Measurements from ENCODE around the gene RGS6. TPM values are rescaled to one million over a fixed set of nuclear protein-coding genes. Genes with fewer than 3 reads are reported as not detected.

Gene RGS6
- total RNA-seq, 1 donor from 2014 or later = 4.9 TPM

DNA sequence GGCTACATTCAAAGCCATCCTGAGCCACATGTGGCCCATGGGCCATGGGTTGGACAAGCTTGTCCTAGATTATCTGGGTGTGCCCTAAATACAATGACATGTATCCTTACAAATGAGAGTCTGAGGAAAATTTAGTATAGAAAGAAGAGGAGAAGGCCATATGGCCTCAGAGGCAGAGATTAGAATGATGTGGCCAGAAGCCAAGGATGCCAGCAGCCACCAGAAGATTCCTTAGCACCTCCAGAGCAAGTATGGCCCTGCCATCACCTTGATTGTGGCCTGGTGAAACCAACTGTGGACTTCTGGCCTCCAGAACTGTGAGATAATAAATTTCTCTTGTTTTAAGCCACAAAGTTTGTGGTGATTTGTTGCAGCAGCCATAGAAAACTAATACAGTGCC lies 436.9 kb downstream of the RGS6 start:
- DNase-seq (ENCODE audit: low spot score in 2 of 2) (no peak), FAIRE-seq (no peak)

DNA sequence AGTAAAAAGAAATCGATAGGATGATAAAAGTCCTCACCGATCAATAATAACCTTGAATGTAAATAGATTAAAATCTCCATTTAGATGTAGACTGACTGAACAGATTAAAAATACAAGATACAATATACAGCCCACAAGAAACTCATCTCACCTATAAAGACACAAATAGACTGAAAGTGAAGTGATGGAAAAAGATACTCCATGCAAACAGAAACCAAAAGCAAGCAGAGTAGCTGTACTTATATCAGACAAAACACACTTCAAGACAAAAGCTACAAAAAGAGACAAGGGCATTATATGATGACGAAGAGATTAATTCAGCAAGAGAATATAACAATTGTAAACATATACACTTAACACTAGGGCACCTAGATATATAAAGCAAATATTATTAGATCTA lies 444.8 kb downstream of the RGS6 start:
- no peak for DNase-seq (ENCODE audit: low spot score in 2 of 2)
- FAIRE-seq = no peak

DNA sequence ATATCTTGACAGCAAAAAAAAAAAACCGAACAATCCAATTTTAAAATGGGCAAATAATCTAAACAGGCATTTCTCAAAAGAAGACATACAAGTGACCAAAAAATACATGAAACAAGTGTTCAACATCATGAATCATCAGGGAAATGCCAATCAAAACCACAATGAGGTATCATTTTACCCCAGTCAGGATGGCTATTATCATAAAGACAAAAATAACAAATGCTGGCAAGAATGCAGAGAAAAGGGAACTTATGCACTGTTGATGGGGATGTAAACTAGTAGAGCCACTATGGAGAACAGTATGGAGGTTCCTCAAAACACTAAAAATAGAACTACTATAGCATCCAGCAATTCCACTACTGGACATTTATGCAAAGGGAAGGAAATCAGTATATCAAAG lies 448.2 kb downstream of the RGS6 start:
- no peak for FAIRE-seq
- no peak for DNase-seq (ENCODE audit: low spot score in 2 of 2)

DNA sequence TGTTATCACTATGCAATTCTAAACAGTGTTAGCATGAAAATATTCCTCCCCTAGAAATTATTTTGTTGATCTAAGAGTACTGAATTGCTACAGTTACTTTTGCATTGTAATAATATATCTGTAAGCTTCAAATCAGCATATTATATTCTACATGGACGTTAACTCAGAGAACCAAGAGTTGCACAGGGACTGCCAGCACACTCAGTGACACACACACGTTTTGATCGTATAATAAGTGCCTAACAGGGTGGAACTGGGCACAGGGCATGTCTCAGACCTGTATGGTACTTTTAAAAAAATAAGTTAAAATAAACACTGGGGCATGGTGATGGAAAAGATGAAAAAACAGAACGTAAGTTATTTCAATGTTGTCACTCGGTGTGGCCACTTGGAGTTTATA lies 451.6 kb downstream of the RGS6 start:
- no peak for DNase-seq (ENCODE audit: low spot score in 2 of 2)
- no peak for FAIRE-seq

DNA sequence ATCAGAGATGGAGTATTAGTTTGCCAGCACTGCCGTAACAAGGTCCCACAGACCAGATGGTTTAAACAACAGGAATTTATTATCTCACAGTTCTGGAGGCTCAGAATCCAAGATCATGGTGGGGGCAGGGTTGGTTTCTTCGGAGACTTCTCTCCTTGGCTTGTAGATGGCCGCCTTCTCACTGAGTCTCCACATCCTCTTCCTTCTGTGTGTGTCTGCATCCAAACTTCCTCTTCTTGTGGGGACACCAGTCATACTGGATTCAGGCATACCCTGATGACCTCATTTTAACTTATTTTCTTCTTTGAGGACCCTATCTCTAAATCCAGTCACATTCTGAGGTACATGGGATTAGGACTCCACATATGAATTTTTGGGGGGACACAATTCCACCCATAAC lies 455.5 kb downstream of the RGS6 start:
- no peak for DNase-seq (ENCODE audit: low spot score in 2 of 2)
- no peak for FAIRE-seq

DNA sequence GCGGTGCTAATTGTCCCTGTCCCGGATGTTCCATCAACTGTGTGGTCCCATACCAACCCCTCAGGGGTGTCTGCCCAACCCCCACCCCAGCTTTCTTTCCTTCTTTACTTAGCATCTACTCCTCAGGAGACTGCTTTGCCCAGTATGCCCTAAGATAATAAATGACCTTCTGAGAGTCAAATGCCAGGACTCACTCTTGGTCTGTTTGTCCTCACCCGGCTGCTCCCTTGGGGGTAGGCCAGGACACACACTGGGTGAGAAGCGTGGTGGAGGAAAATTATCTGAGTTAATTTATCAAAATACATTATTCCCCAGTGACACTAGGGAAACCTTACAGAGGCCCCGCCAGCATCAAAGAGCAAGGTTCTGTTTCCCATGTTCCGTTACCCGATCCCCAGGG lies 457.0 kb downstream of the RGS6 start:
- no peak for DNase-seq (ENCODE audit: low spot score in 2 of 2)
- FAIRE-seq = no peak

DNA sequence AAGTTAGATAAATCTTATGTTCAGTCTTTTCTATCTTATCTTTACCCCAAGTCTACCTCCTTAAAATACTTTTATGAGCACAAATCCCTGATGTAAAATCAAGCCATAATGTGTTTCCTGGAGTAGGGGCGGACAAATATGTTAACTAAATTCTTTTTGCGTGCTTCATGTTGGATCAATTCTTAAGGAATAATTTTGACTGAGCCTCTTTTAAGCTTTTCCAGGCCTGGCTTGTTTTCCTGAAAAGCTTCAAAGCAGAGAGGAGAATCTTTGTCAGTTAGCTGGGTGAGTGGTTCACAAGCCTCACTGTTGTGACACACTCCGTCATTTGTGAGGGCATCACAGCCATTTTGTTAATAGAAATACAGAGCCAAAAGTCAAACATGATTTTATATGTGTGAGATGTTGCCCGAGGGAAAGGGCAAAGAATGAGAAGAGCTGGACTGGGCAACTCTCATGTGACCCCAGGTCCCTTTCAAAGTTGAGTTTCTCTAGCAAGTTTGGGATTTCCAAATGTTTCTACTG lies 468.9 kb downstream of the RGS6 start:
- FAIRE-seq = no peak
- no peak for DNase-seq (ENCODE audit: low spot score in 2 of 2)

DNA sequence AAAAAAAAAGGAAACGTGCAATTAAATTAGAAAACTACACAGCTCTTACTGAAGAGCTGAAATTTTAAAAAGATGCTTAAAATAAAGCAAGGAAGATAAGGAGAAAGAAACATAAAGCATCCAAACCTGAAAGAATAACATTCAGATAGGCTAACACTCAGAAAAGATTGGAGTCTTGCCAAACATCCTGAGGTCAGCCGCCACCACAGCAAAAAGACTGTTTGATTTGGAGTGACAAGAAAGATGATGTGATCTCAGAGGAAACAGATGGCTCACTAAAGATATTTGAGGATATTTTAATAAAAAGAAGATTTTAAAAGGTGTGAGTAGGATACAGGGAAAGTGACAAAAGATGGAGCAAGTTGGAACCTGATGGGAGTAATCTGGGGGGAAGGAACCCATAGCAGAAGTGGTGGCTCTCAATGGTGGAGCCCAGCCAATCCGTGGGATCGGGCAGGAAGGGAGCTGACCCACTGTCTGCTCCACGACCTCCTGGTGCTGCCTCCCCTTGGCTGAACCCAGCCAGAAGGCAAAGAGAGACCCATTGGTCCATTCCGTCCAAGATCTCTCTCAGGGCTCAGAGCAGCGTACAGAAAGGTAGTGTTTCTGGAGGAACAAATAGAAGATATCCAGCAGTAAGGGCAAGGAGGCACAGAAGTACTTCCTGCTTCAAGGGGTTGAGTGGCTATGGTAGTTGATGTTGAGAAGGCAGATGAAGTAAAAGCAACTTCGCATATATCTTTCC lies 469.6 kb downstream of the RGS6 start:
- FAIRE-seq = no peak
- DNase-seq (ENCODE audit: low spot score in 2 of 2) = no peak

DNA sequence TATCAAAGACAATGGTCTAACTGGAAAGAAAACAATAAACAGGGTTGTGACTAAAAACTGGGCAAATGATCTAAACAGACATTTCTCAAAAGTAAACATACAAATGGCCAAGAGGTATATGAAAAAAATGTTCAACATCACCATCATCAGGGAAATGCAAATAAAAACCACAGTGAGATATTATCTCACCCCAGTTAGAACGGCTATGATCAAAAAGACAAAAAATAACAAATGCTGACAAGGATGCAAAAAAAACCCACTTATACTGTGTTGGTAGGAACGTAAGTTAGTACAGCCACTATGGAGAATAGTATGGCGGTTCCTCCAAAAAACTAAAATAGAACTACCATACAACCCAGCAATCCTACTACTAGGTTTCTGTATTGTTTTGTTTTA lies 470.1 kb downstream of the RGS6 start:
- FAIRE-seq (no peak), DNase-seq (ENCODE audit: low spot score in 2 of 2) (no peak)

DNA sequence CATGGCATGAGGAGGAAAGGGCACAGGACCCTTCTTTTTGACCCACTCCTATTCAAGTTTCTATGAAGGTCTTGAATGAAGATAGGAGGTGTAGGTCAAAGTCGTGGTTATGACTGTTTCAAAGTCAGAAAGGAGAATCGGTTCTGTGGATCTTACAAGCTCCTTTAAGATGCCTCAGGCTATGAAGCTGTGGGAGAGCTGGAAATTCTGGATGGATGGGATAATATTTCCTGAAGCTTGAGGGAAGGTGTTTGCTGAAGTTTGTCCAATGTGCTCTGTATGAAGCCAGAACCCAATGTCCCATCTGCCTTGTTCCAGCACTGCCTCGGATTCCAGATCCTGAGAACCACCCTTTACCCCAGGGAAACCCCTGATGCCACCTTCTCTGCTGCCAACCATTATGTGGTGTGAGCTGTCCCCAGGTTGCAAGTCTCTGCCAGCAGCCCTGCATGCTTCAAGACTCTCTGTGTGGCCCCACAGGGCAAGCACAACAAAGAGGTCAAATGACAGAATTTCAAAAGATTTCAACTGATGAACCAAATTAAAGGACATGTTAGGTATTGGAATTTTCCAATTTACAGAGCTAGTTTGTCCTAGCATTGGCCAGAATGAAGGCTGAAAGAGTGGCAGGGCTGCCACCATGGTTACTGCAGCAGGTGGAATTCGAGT lies 472.0 kb downstream of the RGS6 start:
- no peak for FAIRE-seq
- no peak for DNase-seq (ENCODE audit: low spot score in 2 of 2)

DNA sequence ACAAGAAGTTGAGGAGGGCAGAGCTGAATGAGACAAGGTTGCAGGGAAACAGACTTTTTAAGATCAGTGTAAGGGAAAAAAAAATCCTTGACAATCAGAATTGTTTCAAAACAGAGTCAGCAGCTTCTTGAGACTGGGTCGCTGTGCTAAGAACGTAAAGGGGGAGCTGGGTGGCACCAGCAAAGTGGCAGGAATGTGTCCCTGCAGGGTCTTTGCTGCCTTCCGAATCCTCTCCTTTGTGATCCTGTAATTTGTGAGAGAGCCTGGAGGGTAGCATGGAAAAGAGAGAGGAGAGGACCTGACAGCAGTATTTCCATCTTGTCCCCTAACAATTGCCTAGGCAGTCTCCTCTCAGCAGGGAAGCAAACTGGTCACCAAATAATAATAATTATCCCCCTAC lies 472.8 kb downstream of the RGS6 start:
- FAIRE-seq (no peak), DNase-seq (ENCODE audit: low spot score in 2 of 2) (no peak)

DNA sequence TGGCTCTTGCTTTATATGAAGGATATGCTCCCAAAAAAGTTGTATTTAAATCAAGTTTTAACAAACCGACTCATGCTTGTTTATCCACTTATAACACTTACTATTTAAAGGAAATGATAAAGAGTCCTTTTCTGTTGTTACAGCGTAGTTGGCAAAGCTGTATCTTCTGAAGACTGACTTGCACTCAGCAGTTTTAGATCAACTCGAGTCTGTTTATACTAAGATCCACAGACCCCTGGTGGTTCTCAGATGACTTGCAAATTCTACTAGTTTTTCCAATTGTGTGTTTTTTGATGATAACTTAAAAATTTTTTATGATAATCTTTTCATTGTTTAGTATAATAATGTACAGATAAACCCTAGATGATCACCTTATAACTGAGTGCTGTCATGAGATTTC lies 475.8 kb downstream of the RGS6 start:
- DNase-seq (ENCODE audit: low spot score in 2 of 2) (no peak), FAIRE-seq (no peak)

DNA sequence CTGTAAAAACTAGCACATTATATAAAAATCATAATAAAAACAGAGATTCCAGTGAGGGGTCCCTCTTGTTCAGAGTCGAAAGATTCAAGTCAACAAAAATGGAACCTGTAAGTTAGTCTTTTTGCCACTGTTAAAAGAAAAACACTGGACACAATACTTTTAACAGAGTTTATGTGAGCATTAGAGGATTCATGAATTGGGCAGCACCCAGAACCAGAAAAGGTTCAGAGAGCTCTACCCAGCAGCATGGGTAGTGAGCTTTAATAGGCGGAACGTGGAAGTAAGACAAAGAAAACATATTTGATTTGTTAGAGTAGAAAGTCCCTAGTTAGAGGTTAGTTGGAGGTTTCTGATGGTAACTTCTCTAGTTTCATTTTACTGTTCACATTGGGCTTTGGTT lies 476.8 kb downstream of the RGS6 start:
- no peak for FAIRE-seq
- DNase-seq (ENCODE audit: low spot score in 2 of 2) = no peak

DNA sequence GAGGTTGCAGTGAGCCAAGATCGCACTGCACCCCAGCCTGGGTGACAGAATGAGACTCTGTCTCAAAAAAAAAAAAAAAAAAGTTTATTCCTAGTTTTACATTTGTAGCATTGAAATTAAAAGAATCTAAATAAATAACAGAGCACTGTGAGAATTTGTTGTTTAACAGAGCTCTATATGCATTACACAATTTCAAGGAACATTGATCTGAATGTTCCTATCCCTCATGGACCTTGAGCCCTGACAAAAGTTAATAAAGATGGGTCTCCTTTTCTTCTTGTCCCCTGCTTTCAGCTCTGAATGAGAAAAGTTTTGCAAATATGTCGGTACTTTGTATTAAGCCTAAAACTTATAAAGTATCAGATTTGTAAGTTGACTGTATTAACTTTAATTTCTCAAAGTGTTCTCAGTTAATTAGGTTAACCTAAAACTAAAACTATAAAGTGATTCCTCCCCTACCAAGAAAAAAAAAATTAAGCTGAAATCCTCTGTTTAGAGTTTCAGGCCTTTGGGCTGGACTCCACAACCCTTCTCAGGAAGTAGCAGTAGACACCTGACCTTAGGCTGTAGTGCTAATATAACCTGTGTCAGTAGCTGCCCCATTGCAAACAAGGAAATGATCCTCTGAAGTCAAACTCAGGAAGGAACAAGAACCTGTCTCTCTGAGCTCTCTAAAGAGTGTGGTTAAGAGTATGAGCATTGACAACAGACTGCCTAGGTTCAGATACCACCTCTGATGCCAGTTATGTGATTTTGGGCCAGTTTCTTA lies 484.0 kb downstream of the RGS6 start:
- FAIRE-seq (no peak), DNase-seq (ENCODE audit: low spot score in 2 of 2) (no peak)

DNA sequence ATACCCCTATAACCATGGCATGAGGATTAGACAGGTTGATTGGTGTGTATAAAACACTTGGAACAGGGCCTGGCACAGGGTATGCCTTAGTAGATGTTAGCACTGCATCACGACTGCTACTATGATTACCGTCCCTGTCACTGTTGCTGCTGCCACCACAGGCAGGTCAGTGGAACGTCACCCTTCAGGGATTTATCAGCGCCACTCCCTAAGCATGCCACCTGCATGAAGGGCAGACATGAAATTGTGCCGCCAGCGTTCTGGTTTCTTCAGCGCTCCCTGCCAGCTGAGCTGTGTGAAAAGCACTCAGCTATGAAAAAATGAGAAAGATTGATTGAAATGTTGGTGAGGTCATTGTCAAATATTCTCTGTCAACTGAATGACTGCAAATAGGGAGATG lies 484.7 kb downstream of the RGS6 start:
- DNase-seq (ENCODE audit: low spot score in 2 of 2) (no peak), FAIRE-seq (no peak)

DNA sequence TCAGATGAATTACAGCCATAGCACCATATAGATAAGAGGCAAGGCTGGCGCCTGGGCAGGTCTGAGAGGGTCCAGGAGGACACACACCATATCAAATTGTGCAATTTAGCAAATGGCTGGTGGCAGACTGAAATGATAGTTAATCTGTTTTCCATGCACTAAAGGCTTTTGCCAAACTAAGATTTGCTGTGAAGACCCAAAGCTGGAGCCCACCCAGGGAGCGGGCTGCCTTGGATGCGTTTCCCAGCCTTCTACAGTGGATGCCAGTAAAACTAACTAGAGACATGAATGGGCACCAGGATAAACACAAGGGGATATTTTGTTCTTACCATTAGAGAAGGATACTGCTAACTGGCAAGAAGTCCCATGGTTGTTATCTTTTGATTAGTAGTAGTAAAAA lies 486.6 kb downstream of the RGS6 start:
- no peak for FAIRE-seq
- no peak for DNase-seq (ENCODE audit: low spot score in 2 of 2)

DNA sequence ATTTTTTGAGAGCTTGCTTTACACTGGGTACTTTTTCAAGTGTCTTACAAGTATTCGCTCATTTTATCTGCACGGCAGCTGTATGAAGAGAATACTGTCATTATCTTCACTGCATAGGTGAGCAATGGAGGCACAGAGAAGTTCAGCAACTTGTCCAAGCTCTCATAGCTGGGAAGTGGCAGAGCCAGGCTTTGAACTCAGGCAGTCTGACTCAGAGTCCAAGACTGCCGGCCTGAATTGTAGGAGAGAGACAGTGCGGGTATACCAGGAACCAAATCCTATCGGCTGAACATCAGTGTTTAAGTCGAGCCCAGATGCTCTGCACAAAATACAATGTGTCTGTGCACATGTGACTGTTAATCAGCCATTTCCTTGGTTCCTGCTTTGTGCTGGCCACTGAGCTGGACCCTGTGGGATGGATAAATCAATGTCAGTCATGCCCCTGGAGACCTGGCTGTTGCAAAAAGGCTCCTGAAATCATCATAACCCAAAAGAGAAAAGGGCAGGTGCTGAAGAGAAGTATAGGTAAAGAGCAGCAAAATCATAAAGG lies 487.1 kb downstream of the RGS6 start:
- FAIRE-seq = no peak
- no peak for DNase-seq (ENCODE audit: low spot score in 2 of 2)

DNA sequence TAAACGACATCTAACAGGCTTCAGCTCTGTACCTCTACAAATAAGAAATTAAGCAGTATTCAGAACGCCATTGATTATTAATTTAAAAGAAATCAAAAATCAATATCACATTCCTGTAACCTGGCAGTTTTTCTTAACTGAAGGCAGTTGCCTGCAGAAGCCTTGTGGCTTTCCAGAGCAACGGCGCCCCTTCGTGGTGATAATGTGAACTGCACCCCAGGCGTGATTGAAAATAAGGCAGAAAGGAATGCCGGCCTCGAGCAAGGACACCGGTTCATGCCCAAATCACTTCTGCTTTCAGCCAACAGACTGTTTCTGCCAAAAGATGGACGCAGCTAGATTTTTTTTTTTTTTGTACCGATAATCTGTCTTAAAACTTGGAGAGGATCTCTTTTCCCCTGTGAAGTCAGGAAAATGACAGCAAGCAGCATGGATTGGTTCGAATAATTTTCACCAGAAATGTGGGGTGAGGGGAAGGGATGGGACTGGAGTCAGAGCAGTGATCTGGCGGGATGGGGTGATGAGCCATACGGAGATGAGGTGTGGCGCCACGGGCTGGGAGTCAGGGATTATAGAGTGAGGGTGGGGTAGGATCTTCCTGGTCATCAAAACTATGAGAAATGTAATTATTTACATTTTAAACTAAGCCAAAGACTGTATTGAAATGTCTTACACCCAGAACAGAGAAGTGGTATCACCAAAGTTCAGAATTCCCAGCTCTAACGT lies 488.7 kb downstream of the RGS6 start:
- DNase-seq (ENCODE audit: low spot score in 2 of 2) (peak in 1 of 2 donors; percentile 44), FAIRE-seq (no peak)

DNA sequence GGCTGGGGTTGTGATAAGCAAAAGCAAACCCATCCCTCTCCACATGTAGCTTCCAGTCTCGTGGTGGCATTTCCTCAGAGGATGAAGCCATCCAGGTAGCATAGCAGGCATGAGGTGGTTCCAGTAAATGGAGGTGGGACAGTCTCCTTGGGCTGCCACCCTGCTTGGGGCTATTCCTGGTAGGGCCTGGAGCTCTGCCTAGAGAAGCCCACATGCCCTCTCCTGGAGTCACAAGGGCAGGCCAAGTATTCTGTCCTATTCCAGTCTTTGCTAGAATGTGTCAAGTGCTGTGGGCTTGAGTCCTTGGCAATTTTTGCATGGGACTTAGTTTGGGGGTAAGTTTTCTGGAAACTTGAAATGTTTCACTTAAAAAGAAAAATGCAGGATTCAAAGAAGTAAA lies 491.7 kb downstream of the RGS6 start:
- no peak for DNase-seq (ENCODE audit: low spot score in 2 of 2)
- FAIRE-seq = no peak

DNA sequence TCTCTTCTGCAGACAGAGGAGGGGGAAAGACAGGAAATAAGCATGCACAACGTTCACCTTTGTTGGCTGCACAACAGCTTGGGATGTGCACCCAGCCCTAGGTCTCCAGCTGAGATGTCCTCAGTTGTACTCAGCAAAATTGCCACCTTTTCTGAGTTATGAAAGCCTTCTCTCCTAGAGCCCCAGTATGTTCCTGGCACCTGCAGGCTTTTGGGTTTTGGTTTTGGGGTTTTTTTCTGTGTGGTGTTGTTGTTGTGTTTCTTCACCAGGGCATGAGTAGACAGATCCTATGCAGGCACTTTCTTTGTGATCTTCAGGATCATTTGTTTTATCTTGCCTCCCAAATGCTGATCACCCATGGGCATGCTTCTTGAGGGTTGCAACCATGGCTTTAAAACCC lies 498.2 kb downstream of the RGS6 start:
- FAIRE-seq (no peak), DNase-seq (ENCODE audit: low spot score in 2 of 2) (no peak)

DNA sequence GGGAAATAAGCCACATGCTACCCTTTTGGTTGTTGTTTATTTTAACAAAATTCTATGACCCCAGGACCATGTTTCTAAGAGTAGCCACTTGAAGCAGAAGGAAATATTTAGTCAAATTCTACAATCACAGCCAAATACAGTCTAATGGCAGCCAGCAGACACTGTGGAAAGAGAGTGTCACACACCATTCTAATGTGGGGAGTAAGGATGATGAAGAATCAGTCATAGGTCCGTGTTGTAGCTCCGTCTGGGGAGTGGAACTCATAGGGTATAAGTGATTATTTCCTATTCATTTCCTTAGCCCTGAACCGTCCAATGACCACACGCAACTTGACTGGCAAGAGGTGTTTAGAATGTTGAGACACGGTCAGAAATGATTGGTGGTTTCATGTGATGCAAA lies 500.5 kb downstream of the RGS6 start:
- no peak for DNase-seq (ENCODE audit: low spot score in 2 of 2)
- no peak for FAIRE-seq
